ENCODE results near the gene WNT3. TPM values are rescaled to one million over a fixed set of nuclear protein-coding genes. Genes with fewer than 3 reads are reported as not detected.
A peak's percentile ranks its signal among the peaks of the same experiment; 100 is the strongest.

The WNT3 gene
- total and polyA plus RNA-seq, 2 experiments from 2014 or later, result 2.1 to 3.0 TPM

DNA sequence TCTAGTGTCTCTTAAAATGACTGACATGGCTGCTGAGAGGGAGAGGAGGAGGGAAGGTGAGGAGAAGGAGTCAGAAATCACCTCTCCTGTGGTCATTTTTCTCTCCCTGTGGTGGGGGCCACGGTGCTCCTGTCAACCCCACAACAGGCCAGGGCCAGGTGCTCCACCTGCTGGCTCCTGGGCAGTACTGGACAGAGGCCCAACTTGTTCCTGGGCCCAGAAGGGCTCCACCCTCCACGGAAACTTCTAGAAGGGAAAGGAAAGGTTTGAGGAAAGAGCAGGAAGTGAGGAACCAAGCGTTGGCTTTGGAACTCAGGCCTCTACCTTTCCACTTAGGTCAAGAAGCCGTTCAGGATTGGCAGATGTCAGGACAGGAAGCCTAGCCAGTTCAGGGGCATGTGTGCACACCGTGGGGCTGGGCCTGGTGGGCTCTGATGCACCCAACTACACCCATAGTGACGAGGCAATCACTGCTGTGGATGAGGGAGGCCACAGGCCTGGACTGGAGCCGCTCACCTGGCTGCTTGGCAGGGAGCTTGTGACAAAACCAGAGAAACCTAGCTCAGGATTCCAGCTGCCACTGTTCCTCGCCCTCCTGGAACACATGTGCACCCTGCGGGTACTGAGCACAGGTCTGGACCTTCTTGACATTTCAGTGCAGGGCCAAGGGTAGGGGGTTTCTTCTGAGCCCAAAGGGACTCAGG lies 36.1 kb downstream of the WNT3 start:
- H3K4me2 ChIP-seq (ENCODE audit: unreplicated experiment), result no peak overlapping the region
- no peaks in the 10 kb centered on the region for H3K9me2 ChIP-seq (ENCODE audit: insufficient read depth)
- no peak overlapping the region for H3K27ac ChIP-seq
- H3K4me3 ChIP-seq, result no peak overlapping the region
- H3F3A ChIP-seq (ENCODE audit: insufficient read depth), result no peaks in the 10 kb centered on the region
- H3K9me3 ChIP-seq (ENCODE audit: low read depth), result no peaks in the 10 kb centered on the region
- no peak overlapping the region for H2AFZ ChIP-seq
- TF ChIP-seq EZH2phosphoT487 (IDR thresholded peaks at IDR 0.05; ENCODE audit: insufficient read depth, low read depth), result no peak
- TF ChIP-seq EZH2 (IDR thresholded peaks at IDR 0.05; ENCODE audit: insufficient read depth, poor library complexity, severe bottlenecking), result no peak
- no peaks in the 10 kb centered on the region for H3K36me3 ChIP-seq (ENCODE audit: low read depth)
- H3K79me2 ChIP-seq (ENCODE audit: insufficient read depth), result no peaks in the 10 kb centered on the region
- 78 to 80% methylated on average over 9 of the region's 9 CpGs for WGBS, 2 experiments (ENCODE audit: low coverage in 1 of 2, low lambda C conversion rate in 2 of 2, missing lambda C conversion rate in 2 of 2)
- H3K27me3 ChIP-seq (replicated peaks; ENCODE audit: insufficient read depth), result no peaks in the 10 kb centered on the region
- in situ Hi-C loops (cut with MboI), result no loop called here
- DNase-seq, result peak; percentile 54
- no peaks in the 10 kb centered on the region for H4K20me1 ChIP-seq (ENCODE audit: insufficient read depth)
- no peak overlapping the region for H3K9ac ChIP-seq
- H3K4me1 ChIP-seq (ENCODE audit: insufficient read depth), result no peaks in the 10 kb centered on the region

DNA sequence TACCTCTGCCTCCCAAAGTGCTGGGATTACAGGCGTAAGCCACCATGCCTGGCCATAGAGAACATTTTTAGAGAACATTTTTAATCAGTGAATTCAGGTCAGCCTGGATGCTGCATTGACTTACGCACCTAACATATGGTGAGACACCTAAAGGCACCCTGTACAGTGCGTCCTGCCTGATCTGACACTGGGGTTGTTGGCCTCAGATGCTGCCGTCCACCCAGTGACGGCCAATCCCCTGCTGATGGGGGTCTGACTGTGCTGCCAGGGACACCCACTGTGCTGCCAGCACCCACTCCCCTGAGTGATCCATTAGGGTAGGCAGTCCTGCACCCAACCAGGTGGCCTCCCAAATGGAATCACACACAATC lies 38.5 kb downstream of the WNT3 start:
- no peak overlapping the region for H3K4me3 ChIP-seq
- 96 to 98% methylated on average over 5 of the region's 5 CpGs for WGBS, 2 experiments (ENCODE audit: low coverage in 1 of 2, low lambda C conversion rate in 2 of 2, missing lambda C conversion rate in 2 of 2)

DNA sequence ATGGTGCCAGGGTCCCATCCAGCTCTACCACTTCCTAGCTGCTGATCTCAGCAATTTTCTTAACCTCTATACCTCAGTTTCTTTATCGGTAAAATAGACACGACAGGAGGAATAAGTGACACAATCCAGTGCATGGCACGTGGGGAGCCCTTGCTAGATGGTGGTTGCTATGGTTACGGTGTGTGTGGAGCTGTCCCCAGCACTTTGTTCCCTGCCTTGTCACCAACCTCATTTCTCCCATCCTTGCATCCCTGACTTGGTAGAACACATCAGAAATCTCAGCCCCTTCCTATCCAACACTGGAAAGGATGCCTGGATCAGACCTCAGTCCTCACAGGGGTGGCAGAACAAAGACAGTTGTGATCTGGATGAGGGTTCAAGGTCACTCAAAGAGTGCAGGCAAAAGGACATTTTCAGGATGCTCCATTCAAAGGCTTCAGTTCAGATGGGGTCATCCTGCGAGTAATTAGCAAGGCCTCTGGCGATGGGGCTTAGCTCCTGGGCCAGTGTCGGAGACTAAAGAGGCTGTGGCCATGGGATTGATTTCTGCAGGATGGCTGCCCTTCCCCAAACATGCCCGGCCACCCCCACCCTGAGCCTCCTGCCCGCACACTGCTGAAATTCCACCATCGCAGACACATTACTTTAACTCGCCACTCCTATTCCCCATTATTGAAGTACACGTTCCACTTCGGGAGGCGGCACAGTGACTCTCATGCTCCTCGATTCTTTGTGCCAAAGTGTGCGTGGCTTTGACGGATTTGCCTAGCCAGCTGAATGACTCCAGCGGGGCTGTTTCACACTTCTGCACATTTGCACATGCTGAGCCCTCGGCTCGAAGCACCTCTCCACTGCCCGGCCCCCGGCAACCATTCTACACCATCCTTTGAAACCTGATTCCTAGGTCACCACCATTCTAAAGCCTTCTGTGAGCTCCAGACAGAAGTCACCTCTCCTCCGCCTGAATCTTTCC lies 40.3 kb downstream of the WNT3 start:
- H3K9ac ChIP-seq, result no peak overlapping the region
- no peaks in the 10 kb centered on the region for H3F3A ChIP-seq (ENCODE audit: insufficient read depth)
- H3K4me2 ChIP-seq (ENCODE audit: unreplicated experiment), result no peak overlapping the region
- no peaks in the 10 kb centered on the region for H3K4me1 ChIP-seq (ENCODE audit: insufficient read depth)
- no peak overlapping the region for H2AFZ ChIP-seq
- H3K9me3 ChIP-seq (ENCODE audit: low read depth), result no peaks in the 10 kb centered on the region
- no peaks in the 10 kb centered on the region for H4K20me1 ChIP-seq (ENCODE audit: insufficient read depth)
- 70 to 75% methylated on average over 23 of the region's 23 CpGs for WGBS, 2 experiments (ENCODE audit: low coverage in 1 of 2, low lambda C conversion rate in 2 of 2, missing lambda C conversion rate in 2 of 2)
- peak; percentile 62 for DNase-seq
- no peaks in the 10 kb centered on the region for H3K9me2 ChIP-seq (ENCODE audit: insufficient read depth)
- H3K27ac ChIP-seq, result no peak overlapping the region
- no peak overlapping the region for H3K4me3 ChIP-seq
- no peaks in the 10 kb centered on the region for H3K36me3 ChIP-seq (ENCODE audit: low read depth)
- in situ Hi-C loops (cut with MboI), result loop anchor here (10.0 kb wide), 1 partner anchor 47 kb away; no protein-coding TSS in a partner anchor
- H3K79me2 ChIP-seq (ENCODE audit: insufficient read depth), result no peaks in the 10 kb centered on the region
- H3K27me3 ChIP-seq (replicated peaks; ENCODE audit: insufficient read depth), result no peaks in the 10 kb centered on the region
- TF ChIP-seq EZH2phosphoT487 (IDR thresholded peaks at IDR 0.05; ENCODE audit: insufficient read depth, low read depth) (no peak), EZH2 (IDR thresholded peaks at IDR 0.05; ENCODE audit: insufficient read depth, poor library complexity, severe bottlenecking) (no peak)

More for the DNA sequence above, 38.5 kb downstream of the WNT3 start:
- Histone ChIP-seq H3K27me3 (replicated peaks; ENCODE audit: insufficient read depth) (no peaks in the 10 kb centered on the region), H3K4me2 (ENCODE audit: unreplicated experiment) (no peak overlapping the region), H3K4me1 (ENCODE audit: insufficient read depth) (no peaks in the 10 kb centered on the region), H3K9me2 (ENCODE audit: insufficient read depth) (no peaks in the 10 kb centered on the region), H3K9ac (no peak overlapping the region), H3K36me3 (ENCODE audit: low read depth) (no peaks in the 10 kb centered on the region), H2AFZ (no peak overlapping the region), H3K9me3 (ENCODE audit: low read depth) (no peaks in the 10 kb centered on the region), H4K20me1 (ENCODE audit: insufficient read depth) (no peaks in the 10 kb centered on the region), H3F3A (ENCODE audit: insufficient read depth) (no peaks in the 10 kb centered on the region), H3K79me2 (ENCODE audit: insufficient read depth) (no peaks in the 10 kb centered on the region), H3K27ac (no peak overlapping the region)
- TF ChIP-seq EZH2phosphoT487 (IDR thresholded peaks at IDR 0.05; ENCODE audit: insufficient read depth, low read depth), result no peak
- TF ChIP-seq EZH2 (IDR thresholded peaks at IDR 0.05; ENCODE audit: insufficient read depth, poor library complexity, severe bottlenecking), result no peak
- in situ Hi-C loops (cut with MboI), result no loop called here
- DNase-seq, result no peak

DNA sequence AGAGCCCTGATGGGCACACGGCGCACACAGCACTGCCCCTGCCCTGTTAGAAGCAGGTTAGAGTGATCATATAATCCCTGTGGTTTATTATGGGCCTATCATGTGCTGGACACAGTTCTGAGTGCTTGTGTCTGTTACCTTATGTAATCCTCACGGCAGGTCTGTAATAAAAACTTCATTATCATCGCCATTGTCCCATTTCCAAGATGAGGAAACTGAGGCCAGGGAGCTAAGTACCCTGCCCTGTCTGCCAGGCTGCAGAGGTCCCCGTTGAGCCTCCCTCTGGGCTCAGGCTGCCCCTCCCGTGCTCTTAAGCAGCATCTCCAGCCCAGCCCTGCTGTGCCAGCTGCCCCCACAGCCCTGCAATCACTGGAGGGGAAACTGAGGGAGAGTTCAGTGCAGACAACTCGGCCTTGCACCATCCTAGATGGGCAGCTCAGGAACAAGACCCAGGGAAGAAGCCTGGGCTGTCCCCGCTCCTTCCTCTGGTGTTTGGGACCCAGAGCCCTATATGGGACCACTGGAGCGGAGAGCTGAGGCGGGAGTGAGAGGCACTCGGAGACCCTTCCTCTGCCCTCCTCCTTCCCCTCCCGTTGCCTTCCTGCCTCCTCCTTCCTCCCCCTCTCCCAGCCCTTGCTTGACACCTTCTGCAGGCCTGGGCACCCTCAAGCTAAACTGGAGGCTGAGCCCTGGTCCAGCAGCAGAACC lies 42.0 kb downstream of the WNT3 start:
- H3K4me3 ChIP-seq, result no peak overlapping the region
- TF ChIP-seq EZH2 (IDR thresholded peaks at IDR 0.05; ENCODE audit: insufficient read depth, poor library complexity, severe bottlenecking) (no peak), EZH2phosphoT487 (IDR thresholded peaks at IDR 0.05; ENCODE audit: insufficient read depth, low read depth) (no peak)
- H3K9me2 ChIP-seq (ENCODE audit: insufficient read depth), result no peaks in the 10 kb centered on the region
- no peaks in the 10 kb centered on the region for H3K9me3 ChIP-seq (ENCODE audit: low read depth)
- no peaks in the 10 kb centered on the region for H4K20me1 ChIP-seq (ENCODE audit: insufficient read depth)
- H3K4me2 ChIP-seq (ENCODE audit: unreplicated experiment), result no peak overlapping the region
- in situ Hi-C loops (cut with MboI), result loop anchor here (10.0 kb wide), 1 partner anchor 48 kb away; no protein-coding TSS in a partner anchor
- H3K79me2 ChIP-seq (ENCODE audit: insufficient read depth), result no peaks in the 10 kb centered on the region
- no peak overlapping the region for H3K27ac ChIP-seq
- DNase-seq, result no peak
- H2AFZ ChIP-seq, result no peak overlapping the region
- WGBS, 2 experiments (ENCODE audit: low coverage in 1 of 2, low lambda C conversion rate in 2 of 2, missing lambda C conversion rate in 2 of 2), result 81 to 90% methylated on average over 12 of the region's 12 CpGs
- H3K9ac ChIP-seq, result no peak overlapping the region
- no peaks in the 10 kb centered on the region for H3K27me3 ChIP-seq (replicated peaks; ENCODE audit: insufficient read depth)
- H3K36me3 ChIP-seq (ENCODE audit: low read depth), result no peaks in the 10 kb centered on the region
- H3K4me1 ChIP-seq (ENCODE audit: insufficient read depth), result no peaks in the 10 kb centered on the region
- H3F3A ChIP-seq (ENCODE audit: insufficient read depth), result no peaks in the 10 kb centered on the region
